GM18858 (cell line): ENCODE data around the gene IREB2.

Source experiments
- ATAC-seq: cut with Tn5 transposase; IDR thresholded peaks from one replicate; pipeline ENCODE4 v1.9.1; 2021; ENCODE audit not compliant: unreplicated experiment

The IREB2 gene

GRCh38 chr15:78540141-78540870, 102.3 kb downstream of the IREB2 start, which contains the start of gene PSMA4:
TSS of gene PSMA4 (plus strand) at chr15:78540444. CDS start at chr15:78541928, 1,484 bp downstream.
- no peak for ATAC-seq

DNA sequence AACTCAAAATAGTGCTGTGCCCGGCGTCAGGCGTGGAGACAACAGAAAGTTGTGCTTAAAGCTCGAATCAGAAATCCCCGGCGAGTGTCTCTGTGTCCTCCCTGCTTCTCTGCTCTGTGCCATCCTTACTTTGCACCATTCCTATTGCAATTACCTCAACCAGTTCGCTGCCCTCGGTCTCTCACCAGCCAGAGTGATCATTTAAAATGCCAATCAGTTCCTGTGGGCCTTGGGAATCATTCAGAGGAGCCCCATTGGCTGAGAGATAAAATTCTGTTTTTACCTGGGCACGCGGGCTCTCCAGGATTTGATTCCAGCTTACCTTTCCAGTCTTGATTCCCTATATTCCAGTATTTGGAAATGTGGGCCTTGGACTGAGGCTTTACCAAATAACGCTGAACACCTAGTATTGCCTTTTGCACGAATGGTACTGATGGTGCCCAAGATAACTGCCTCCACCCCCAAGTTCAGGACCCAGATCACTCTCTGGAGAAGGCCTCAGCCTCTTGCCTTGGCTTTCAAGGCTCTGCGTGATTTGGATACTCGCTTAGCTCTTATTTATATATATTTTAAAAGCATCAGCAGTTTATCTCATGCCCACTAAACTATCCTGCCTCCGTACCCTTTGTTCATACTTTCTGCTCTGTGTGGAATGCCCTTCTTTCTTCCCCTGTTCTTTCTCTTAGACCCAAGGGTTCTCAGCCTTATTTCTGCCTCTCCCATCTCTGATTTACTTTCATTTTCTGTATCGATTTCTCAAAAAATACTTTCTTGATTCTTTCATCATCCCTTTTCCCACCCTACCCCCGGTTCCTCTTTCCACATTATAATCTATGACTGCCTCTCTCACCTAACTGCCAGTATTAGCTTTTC, 103.1 kb downstream of the IREB2 start:
- ATAC-seq = no peak

GRCh38 chr15:78541744-78542034, 103.7 kb downstream of the IREB2 start:
- no peak for ATAC-seq

GRCh38 chr15:78542647-78543046, 104.6 kb downstream of the IREB2 start:
- ATAC-seq = no peak

GRCh38 chr15:78550194-78550593, 112.2 kb downstream of the IREB2 start:
- no peak for ATAC-seq

GRCh38 chr15:78550815-78551214, 112.8 kb downstream of the IREB2 start:
- no peak for ATAC-seq
